OCI-LY1 (cell line): ENCODE measurements around the gene LGALSL.

Source experiments
- H2AFZ ChIP-seq: fragments of 200-600 bp; sonication (generic), shearing (Covaris generic); 2 replicates; pipeline ENCODE4 v1.6.0; 2014; ENCODE audit warnings: antibody characterized with exemption, mild to moderate bottlenecking, low read length
- H3F3A ChIP-seq: fragments of 200-600 bp; sonication (generic), shearing (Covaris generic); 2 replicates; pipeline ENCODE4 v1.6.0; 2014; ENCODE audit warnings: mild to moderate bottlenecking, antibody characterized with exemption, low read length, moderate library complexity; ENCODE audit not compliant: insufficient read depth
- H3K27ac ChIP-seq: fragments of 200-600 bp; sonication (generic); 2 replicates; pipeline ENCODE4 v1.5.1; 2014; ENCODE audit warnings: low read length, mixed run types, mild to moderate bottlenecking, low read depth; ENCODE audit not compliant: poor library complexity, severe bottlenecking
- H3K27me3 ChIP-seq: fragments of 200-600 bp; sonication (generic); 2 replicates; pipeline ENCODE4 v1.6.0; 2014; ENCODE audit warnings: antibody characterized with exemption, mild to moderate bottlenecking, low read length, moderate library complexity; ENCODE audit not compliant: insufficient read depth
- H3K36me3 ChIP-seq: fragments of 200-600 bp; sonication (generic); 2 replicates; pipeline ENCODE4 v1.6.1; 2014; ENCODE audit warnings: mild to moderate bottlenecking, antibody characterized with exemption, low read length, moderate library complexity, mixed read lengths; ENCODE audit not compliant: insufficient read depth
- H3K4me1 ChIP-seq: fragments of 200-600 bp; sonication (generic); 2 replicates; pipeline ENCODE4 v1.5.1; 2014; ENCODE audit warnings: mild to moderate bottlenecking, low read length, moderate library complexity; ENCODE audit not compliant: insufficient read depth, severe bottlenecking
- H3K4me2 ChIP-seq: fragments of 200-600 bp; sonication (generic), shearing (Covaris generic); 2 replicates; pipeline ENCODE4 v1.6.1; 2014; ENCODE audit warnings: low read length
- H3K4me3 ChIP-seq: fragments of 200-600 bp; sonication (generic); 2 replicates; pipeline ENCODE4 v1.5.1; 2014; ENCODE audit warnings: low read length, low read depth, mild to moderate bottlenecking, mixed read lengths; ENCODE audit not compliant: poor library complexity, severe bottlenecking
- H3K79me2 ChIP-seq: fragments of 200-600 bp; shearing (Covaris generic); 2 replicates; pipeline ENCODE4 v1.6.1; 2016; ENCODE audit warnings: mixed run types, low read length, mixed read lengths; ENCODE audit not compliant: insufficient read depth
- H3K9ac ChIP-seq: fragments of 200-600 bp; sonication (generic), shearing (Covaris generic); 2 replicates; pipeline ENCODE4 v1.6.1; 2014; ENCODE audit warnings: mild to moderate bottlenecking, low read length, mixed read lengths
- H3K9me2 ChIP-seq: fragments of 200-600 bp; sonication (generic), shearing (Covaris generic); 2 replicates; pipeline ENCODE4 v1.6.1; 2014; ENCODE audit warnings: low read depth, mild to moderate bottlenecking, low read length, mixed read lengths
- H3K9me3 ChIP-seq: fragments of 200-600 bp; shearing (Covaris generic); 2 replicates; pipeline ENCODE4 v1.6.1; 2014; ENCODE audit warnings: low read length, mixed read lengths
- H4K20me1 ChIP-seq: fragments of 200-600 bp; sonication (generic), shearing (Covaris generic); 2 replicates; pipeline ENCODE4 v1.6.0; 2016; ENCODE audit warnings: mild to moderate bottlenecking, low read length; ENCODE audit not compliant: insufficient read depth
- CTCF ChIP-seq: fragments of 200-600 bp; sonication (generic), shearing (Covaris generic); IDR thresholded peaks from 2 replicates; pipeline ENCODE4 v1.5.1; 2017; ENCODE audit warnings: mild to moderate bottlenecking, antibody characterized with exemption, low read length, moderate library complexity, mixed read lengths
- EZH2 ChIP-seq: fragments of 200-600 bp; sonication (generic), shearing (Covaris generic); IDR thresholded peaks from 2 replicates; pipeline ENCODE4 v1.8.0; 2017; ENCODE audit warnings: borderline replicate concordance, mixed run types, mild to moderate bottlenecking, antibody characterized with exemption, low read length, moderate library complexity, mixed read lengths

The LGALSL gene

GRCh38 chr2:64434039-64434657, 19.8 kb upstream of the LGALSL start:
- H3K79me2 ChIP-seq, result no peaks in the 10 kb centered on the region
- no peaks in the 10 kb centered on the region for H3K27me3 ChIP-seq
- H3K4me3 ChIP-seq, result no peak overlapping the region

GRCh38 chr2:64437883-64438282, 16.1 kb upstream of the LGALSL start:
- TF ChIP-seq EZH2 (no peak), CTCF (no peak)
- no peak overlapping the region for H3K9ac ChIP-seq

More at GRCh38 chr2:64434039-64434657, 19.8 kb upstream of the LGALSL start:
- Histone ChIP-seq H3K9ac (no peak overlapping the region), H3K36me3 (no peaks in the 10 kb centered on the region), H3K9me2 (no peaks in the 10 kb centered on the region), H3K27ac (no peak overlapping the region), H3F3A (no peaks in the 10 kb centered on the region), H3K4me1 (no peaks in the 10 kb centered on the region), H3K4me2 (no peak overlapping the region), H4K20me1 (no peaks in the 10 kb centered on the region), H3K9me3 (no peaks in the 10 kb centered on the region), H2AFZ (no peak overlapping the region)
- TF ChIP-seq EZH2 (no peak), CTCF (no peak)

GRCh38 chr2:64439194-64439593, 14.8 kb upstream of the LGALSL start:
- Histone ChIP-seq H3K4me1 (no peaks in the 10 kb centered on the region), H3F3A (no peaks in the 10 kb centered on the region), H3K9ac (no peak overlapping the region), H3K27me3 (no peaks in the 10 kb centered on the region), H3K9me2 (no peaks in the 10 kb centered on the region), H3K9me3 (no peaks in the 10 kb centered on the region), H2AFZ (no peak overlapping the region), H3K79me2 (no peaks in the 10 kb centered on the region), H3K4me3 (no peak overlapping the region), H3K27ac (no peak overlapping the region), H4K20me1 (no peaks in the 10 kb centered on the region), H3K4me2 (no peak overlapping the region), H3K36me3 (no peaks in the 10 kb centered on the region)
- TF ChIP-seq CTCF (no peak), EZH2 (no peak)

More at GRCh38 chr2:64437883-64438282, 16.1 kb upstream of the LGALSL start:
- H3F3A ChIP-seq, result no peaks in the 10 kb centered on the region
- no peak overlapping the region for H2AFZ ChIP-seq
- H3K27me3 ChIP-seq, result no peaks in the 10 kb centered on the region
- no peaks in the 10 kb centered on the region for H3K4me1 ChIP-seq
- H3K79me2 ChIP-seq, result no peaks in the 10 kb centered on the region
- no peak overlapping the region for H3K4me2 ChIP-seq
- no peak overlapping the region for H3K27ac ChIP-seq
- no peaks in the 10 kb centered on the region for H3K36me3 ChIP-seq
- H3K4me3 ChIP-seq, result no peak overlapping the region
- no peaks in the 10 kb centered on the region for H3K9me2 ChIP-seq
- no peaks in the 10 kb centered on the region for H4K20me1 ChIP-seq
- no peaks in the 10 kb centered on the region for H3K9me3 ChIP-seq
